ENCODE data around the gene CSTF2T. TPM values are rescaled to one million over a fixed set of nuclear protein-coding genes. Genes with fewer than 3 reads are reported as not detected.
A peak's percentile ranks its signal among the peaks of the same experiment; 100 is the strongest.

The CSTF2T gene, protein sequence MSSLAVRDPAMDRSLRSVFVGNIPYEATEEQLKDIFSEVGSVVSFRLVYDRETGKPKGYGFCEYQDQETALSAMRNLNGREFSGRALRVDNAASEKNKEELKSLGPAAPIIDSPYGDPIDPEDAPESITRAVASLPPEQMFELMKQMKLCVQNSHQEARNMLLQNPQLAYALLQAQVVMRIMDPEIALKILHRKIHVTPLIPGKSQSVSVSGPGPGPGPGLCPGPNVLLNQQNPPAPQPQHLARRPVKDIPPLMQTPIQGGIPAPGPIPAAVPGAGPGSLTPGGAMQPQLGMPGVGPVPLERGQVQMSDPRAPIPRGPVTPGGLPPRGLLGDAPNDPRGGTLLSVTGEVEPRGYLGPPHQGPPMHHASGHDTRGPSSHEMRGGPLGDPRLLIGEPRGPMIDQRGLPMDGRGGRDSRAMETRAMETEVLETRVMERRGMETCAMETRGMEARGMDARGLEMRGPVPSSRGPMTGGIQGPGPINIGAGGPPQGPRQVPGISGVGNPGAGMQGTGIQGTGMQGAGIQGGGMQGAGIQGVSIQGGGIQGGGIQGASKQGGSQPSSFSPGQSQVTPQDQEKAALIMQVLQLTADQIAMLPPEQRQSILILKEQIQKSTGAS
- polyA plus RNA-seq (ENCODE audit: insufficient read length), result 36.3 TPM

DNA sequence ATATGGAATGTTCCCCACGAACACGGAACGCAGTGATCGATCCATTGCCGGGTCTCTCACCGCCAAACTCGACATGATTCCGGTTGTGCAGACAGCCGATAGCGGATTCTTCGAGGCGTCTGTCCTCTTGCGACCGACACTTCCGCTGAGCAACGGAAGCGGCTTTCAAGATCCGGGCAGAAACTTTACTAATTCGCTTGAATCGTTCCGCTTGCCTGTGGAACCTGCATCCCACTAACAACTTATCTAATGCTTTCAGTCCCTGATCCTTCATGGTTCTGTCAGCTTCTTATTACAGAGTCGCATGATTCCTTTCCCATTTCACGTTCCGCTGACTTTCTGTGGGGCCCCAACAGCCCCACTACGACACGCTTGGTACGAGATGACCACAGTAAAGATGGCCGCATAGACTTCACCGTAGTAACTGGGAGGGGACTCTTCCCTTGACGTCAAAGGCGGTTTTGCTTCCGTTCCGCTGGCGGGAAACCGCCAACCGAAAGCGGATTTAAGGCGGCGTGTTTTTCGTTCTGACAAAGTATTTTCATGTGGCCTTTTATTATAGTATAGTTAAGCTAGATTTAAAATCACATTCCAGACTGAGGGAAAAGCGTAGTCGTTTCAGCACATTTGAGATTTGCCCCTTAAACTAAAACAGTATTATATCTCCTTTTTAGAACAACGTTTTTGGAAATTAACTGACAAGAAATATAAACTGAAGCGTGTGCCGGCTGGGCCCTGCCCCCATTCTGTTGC is at the start of gene CSTF2T:
CSTF2T (minus strand) TSS at position 121 of the 753 bp plus-strand sequence; CDS start at position 75, 46 bp downstream.
- peak; percentile 94 for DNase-seq

DNA sequence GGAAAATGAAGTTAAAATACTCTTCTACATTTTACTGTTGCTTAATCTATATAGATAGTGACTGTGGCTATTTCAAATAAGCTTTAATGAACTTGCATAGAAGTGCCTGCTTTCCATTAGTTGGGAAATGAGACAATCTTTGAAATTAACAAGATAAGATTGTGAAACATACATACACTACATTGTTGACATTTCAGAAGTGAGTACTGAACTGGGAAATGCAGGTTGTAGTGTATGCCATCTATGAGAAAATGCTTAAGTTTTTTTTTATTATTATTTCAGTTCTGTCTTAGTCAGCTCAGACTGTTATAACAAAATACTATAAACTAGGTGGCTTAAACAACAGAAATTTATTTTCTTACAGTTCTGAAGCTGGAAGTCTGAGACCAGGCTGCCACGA is 49.6 kb upstream of the CSTF2T start:
- no peak for DNase-seq

DNA sequence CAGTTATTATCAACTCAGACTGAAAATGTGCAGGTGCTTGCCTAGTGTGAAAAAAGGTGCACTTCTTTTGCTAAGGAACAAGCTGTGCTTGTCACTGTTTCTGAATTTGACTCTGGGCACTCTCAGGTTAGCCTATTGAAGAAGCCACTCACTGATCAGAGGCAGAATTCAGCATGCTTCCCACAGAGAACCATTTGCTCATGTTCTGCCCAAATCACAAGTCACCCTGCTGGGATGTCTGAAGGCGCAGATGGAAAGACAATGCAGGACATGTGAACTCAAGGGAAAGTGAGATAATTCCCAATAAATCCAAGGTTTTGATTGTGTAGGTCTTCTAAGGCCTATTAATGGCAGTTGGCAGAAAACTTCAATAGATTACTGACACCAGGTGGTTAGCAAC is 47.8 kb upstream of the CSTF2T start:
- no peak for DNase-seq

DNA sequence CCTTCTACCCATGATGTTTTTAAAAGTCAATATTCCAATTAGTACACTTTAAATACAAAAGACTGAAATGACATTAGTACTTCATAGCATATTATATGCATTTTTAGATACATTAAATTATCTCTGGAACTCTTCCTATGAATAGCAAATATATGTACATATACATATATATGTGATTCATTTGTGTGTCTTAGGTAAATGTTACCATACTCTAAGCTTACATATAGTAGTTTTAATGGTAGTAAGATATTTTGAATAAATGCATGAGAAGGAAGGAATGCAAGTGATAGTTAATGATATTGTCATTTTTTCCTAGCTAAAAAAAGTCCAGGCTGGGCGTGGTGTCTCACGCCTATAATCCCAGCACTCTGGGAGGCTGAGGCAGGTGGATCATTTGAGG is 46.0 kb upstream of the CSTF2T start:
- DNase-seq, result no peak

DNA sequence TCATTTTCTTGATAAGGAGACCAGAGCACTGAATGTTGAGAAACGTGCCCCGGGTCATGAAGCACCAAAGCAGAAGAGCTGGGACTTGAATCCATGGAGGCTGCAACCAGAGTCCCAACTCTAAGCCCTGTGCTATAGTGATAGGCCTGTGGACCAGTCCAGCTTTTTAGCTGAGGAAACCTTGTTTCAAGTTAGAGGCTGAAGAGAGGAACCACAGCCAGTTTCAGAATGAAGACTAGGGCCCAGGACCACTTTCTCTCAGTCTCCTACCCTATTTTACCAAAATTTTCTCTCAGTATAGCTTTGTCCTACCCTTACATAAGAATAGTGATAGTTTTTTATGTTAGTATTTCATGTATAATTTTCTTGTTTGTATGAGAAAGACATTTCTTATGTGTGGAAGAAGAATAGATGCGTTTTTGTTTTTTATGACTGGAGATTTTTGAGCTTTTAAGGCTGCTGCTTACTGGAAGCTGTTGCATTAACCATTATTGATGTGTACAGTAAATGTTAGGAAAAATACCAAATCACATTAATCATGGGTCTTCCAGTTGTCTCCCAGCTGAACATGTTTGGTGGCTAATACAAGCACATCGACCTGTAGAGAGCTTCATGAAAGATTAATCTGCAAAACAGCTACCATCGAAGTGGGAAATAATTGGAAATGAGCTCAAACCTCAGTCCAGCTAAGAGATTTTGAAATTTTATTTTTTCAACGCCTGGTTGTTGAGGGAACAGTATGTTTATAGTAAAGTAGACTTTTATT is 45.0 kb upstream of the CSTF2T start:
- no peak for DNase-seq

DNA sequence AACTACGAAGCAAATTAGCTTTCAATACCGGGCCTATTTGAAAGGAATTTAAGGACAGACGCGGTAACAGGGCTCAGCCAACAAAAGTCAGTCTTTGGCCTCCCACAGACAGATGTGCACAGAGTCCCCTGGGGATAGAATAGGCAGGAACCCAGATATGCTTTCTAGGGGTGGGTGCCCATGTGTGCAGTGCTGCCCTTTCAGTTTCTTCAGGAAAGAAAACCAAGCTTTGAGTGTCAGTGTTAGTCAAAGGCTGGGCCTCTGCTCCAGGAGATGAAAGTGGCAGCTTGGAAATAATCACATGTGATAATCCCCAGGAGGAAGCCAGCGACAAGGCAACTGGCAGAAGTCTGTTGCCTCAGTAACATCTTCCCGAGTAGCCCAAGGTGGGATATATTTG is 43.8 kb upstream of the CSTF2T start:
- DNase-seq, result no peak

DNA sequence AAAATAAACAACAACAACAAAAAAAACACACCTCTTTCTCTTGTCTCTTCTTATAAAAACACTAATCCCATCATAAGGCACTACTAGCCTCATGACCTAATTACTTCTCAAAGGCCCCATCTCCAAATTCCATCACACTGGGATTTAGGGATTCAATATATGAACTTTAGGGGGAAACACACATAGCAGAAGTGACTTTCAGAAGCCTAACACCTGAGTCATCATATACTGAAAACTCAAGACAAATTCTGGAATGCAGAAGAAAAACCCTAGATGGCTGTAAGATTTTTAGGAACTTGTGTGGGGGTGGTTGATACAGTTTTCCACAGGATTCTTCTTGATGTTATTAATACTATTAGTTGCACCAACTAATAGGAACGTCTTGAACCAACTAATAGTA is 33.7 kb upstream of the CSTF2T start:
- DNase-seq, result no peak

DNA sequence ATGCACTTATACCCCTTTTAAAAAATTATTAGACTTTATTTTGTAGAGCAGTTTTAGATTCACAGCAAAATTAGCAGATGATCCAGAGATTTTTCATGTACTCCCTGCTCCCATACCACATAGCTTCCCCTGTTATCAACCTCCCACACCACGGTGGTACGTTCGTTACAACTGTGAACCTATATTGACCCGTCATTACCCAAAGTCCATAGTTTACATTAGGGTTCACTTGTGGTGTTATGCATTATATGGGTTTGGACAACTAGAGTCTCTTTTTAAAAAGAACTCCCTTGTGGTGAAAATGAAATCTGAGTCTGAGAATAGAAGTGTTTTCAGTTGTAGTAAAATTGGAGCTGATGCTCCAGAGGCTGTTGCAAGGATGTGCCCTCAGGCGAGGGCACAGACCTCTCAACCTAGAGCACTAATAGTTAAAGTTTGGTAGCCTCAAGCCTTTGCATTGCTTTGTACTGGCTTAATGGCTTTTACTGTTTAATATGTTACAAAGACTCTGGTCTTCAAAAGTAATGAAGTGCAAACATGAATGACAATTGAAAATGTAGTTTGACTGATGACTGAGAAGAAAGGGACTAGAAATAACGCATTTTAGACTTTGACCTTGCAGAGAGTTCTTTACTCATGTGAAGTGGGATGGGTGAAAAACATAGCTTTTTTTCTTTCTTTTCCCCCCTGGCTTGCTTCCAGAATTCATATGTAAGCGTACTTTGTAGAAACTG is 30.6 kb upstream of the CSTF2T start:
- no peak for DNase-seq

DNA sequence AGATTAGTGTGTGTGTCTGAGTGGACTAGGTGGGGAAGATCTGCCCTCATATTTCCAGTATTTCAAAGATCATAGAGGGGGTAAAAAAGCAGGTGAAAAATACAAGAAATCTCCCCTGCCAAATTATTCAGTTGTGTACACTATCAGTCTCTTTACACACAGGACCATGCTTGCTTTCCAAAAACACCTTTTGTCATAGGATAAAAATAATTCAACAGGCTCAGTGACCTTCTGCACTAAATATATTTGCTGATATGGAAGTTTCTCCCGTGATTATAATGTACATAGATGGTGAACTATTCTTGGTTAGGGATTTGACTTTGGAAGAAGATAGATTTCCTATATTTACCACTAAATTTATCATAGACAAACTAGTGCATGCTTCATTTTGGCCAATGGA is 24.6 kb upstream of the CSTF2T start:
- no peak for DNase-seq

DNA sequence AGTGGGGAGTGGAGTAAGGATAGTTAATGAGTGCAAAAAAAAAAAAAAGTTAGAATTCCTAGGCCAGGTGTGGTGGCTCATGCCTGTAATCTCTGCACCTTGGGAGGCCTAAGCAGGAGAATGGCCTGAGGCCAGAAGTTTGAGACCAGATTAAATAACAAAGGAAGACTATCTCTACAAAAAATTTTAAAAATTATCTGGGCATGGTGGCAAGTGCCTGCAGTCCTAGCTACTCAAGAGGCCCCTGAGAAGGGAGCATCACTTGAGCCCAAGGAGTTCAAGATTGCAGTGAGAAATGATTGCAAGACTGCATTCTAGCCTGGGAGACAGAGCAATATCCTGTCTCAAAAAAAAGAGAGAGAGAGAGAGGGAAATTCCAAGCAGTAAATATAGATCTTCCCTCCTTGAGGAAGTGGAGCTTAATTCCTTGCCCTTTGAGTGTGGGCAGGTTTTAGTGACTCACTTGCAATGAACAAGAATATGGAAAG is 19.5 kb upstream of the CSTF2T start:
- DNase-seq, result no peak

DNA sequence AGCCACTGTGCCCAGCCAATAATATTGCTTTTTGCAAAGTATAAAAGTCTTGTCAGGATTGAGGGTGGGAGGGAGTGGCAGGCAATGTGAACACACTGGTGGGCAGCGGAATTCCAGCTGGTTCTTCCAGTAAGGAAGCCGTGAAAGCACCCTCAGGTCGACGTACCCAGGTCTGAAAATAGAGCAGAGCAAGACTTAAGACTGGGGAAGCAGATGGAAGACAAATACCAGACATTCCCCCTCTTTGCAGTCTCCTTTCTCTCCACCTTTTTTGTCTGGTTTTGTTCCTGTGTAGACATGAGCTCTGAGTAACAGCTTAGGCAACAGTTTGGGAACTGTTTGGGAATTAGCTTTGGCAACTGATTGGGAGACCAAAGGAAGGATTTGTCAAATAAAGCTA is 17.6 kb upstream of the CSTF2T start:
- no peak for DNase-seq

DNA sequence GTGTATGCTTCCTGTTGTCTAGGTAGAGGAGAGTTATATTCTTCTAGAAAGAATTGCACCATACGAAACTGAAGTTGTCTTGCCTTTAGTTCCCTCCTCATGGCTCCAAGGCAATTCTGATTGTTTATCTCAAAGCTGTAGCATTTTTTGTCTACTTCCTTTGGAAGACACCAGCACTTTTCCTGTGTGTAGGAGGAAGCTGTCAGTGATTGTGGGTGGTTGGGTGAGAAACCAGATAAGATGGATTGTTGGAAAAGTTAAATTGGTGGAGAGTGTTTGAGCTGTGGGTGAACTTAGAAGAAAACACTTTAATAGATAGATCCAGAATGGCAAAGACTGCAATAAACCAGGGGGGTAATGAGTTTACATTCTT is 12.1 kb upstream of the CSTF2T start:
- DNase-seq, result no peak

DNA sequence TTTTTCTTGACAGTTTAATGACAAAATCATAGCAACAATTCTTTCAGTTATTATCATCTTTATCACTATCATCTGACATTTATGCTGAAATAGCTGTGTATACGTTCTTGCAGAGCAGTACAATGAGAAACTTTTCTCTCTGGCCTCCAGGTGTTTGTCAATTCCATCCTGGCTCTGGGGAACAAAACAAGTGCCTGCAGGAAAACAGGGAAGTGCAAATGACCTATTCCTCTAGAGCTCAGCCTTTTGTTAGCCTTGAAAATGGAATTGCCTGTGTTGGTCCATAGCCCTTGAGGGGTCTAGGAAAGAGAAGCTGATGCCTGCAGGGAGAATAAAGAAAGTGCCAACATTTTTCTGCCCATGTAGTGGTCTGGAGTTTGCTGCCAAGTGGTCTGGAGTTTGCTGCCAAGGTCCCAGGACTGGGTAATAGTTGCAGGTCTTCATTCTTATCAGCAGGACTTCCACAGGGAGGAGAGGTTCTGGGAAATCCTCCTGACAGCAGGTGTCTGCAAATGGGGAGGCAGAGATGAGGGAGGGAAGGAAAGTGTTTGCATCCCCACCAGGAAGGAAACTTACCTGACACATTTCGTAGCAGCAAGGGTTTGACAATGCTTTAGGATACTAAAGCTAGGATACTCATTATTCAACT is 10.1 kb upstream of the CSTF2T start:
- no peak for DNase-seq

DNA sequence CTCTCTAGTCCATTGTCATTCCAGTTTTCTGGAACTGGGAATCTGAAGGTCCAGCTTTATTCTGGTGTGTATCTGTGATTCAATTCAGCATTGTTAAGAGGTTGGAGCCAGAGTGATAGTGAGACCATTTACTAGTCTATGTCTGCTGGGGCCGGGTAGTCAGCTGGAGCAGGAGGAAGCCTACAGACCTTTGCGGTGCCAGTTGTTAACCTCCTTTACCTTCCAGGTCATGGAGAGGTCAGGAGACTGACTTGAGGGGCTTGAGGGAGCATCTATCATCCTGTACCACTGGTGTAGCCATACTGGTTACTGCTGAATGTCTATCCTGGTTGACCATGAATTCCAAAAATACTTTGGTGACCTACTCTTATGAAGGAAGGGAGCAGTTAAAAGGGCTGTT is 9.2 kb upstream of the CSTF2T start:
- no peak for DNase-seq

DNA sequence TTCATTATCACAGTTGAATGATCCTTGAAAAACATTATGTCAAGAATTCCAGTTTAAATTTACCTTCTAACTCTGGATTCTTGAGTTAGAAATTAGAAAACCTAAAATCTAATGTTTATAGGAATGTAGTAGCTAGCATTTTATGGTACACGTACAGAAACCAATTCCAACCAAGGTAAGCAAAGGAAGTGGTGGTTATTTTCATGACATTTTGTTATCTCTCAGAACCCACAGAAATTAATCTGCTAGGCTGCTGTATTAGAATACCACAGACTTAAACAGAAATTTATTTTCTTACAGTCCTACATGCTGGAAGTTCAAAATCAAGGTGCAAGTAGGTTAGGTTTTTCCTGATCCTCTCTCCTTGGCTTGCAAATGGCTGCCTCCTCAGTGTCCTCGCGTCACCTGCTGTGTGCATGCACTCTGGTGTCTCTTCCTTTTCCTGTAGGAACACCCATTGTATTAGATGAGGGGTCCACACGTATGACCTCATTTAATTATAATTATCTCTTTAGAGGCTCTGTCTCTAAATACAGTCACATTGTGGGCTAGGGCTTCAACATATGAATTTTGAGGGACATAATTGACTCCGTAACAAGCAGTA is 8.5 kb upstream of the CSTF2T start:
- no peak for DNase-seq

DNA sequence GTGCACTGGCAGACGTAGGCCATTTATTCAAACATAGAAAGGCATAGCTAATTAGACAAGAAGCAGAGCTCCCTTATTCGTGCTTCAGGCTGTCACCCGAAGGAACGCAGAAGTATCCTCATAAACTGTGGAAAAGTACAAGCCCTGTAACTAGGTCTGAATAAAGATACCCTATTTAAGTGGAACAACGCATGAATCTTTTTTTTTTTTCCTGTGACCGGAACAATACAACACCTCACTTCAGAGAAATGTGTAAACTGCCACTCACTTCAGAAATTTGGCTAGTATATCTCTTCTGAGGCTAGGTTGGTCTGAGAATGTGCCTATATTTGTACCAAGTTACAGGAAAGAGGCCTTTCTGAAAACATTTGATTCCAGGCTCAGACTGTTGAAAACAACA is 8.0 kb upstream of the CSTF2T start:
- no peak for DNase-seq

DNA sequence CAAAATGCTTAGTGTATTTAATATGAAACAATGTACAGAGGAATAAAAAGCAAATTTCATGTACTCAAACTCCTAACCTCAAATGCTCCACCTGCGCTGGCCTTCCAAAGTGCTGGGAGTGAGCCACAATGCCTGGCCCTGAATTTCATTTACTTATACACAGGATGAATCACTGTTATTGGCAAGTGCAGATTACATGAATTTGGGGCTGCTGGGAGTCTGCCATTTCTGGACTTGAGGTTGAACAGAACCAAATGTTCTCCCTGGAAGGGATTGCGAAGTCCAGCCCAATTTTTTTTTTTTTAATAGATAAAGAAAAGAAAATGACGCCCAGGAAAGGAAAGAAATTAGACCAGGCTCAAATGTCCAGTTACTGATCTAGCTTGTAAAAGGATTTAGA is 6.8 kb upstream of the CSTF2T start:
- peak; percentile 62 for DNase-seq

DNA sequence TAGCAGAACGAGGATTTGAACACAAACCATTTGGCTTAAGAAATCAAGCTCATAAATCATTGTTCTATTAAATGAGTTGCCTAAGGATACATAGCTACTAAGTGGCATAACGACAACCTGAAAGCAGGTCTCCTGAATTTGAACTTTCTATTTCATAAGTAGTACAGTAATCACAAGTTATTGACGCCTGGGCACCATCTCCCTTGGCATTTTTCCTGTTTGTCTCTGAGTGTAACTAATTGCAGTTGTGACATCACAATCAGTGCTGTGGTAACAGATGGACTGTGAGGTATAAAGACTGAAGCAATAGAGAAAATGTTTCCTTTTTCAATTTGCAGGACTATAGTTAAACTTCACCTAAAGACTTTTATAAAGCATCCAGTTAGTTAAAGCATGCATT is 6.4 kb upstream of the CSTF2T start:
- DNase-seq, result no peak

DNA sequence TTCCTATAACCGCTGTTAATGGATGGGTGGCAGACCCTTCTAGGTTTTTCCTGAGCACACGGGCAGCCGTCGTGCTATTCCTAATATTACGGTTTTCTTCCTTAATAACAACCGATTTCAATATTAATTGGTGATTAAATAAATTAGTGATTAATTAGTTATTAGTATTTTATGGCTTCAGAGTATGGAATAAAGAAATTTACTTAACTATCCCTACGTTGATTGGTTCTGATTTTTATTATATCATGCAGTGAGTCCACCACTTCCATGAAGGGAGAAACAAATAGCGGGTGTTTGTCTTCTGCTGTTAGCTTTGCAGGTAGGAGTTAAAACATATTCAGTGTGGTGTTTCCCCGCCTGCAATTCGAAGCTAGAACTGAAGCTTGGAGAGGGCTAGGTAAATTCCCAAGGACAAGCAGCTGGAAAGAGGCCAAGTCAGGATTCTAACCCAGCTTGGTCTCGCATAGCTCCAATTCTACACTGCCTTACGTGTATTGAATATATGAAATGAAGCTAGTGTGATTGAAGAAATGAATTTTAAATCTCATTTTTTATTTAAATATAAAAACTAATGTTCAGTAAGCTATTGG is 928 bp upstream of the CSTF2T start:
- peak; percentile 64 for DNase-seq

DNA sequence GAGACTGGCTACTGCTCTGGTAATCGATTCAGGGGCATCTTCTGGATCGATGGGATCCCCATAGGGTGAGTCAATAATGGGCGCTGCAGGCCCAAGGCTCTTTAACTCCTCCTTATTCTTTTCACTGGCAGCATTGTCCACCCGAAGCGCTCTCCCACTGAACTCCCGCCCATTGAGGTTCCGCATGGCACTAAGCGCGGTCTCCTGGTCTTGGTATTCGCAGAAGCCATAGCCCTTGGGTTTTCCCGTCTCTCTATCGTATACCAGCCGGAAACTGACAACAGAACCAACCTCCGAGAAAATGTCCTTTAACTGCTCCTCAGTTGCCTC is 285 bp downstream of the CSTF2T start:
- DNase-seq, result no peak
